Adrenal gland (tissue), 5 donors: ENCODE measurements around the gene NOC4L.

Experiments
- CTCF ChIP-seq, 6 experiments: fragments of 450-650 bp in 4 of 6; fragments of 200-600 bp in 2 of 6; sonication (generic) in 1 of 6; IDR thresholded peaks; 1 replicate in 5 of 6; 2 replicates in 1 of 6; pipeline versions ENCODE4 v1.5.1 to v1.8.0; 2016 to 2021; ENCODE audit warnings: antibody characterized with exemption in 6 of 6, mild to moderate bottlenecking in 2 of 6, moderate library complexity in 1 of 6
- POLR2A ChIP-seq, 2 donors: fragments of 450-650 bp; IDR thresholded peaks; one replicate each; pipeline ENCODE4 v1.6.1; 2017; ENCODE audit warnings: antibody characterized with exemption in 2 of 2, mild to moderate bottlenecking in 2 of 2, moderate library complexity in 1 of 2
- donor health status: DM: no; HTN: no; CAD: no.

- TF ChIP-seq CTCF (IDR thresholded peaks at IDR 0.05) = no peak
- no peak for TF ChIP-seq POLR2A (IDR thresholded peaks at IDR 0.05)
These were observed 532 bp downstream of the NOC4L start for GRCh38 chr12:132144810-132145168.
